OCI-LY3 (cell line): ENCODE data around the gene EDAR.

ENCODE experiments used
- CTCF ChIP-seq: fragments of 200-600, 300-600 bp; sonication (generic); IDR thresholded peaks from 2 replicates; pipeline ENCODE4 v1.5.1; 2014; ENCODE audit warnings: antibody characterized with exemption, low read length, low read depth
- EZH2phosphoT487 ChIP-seq: fragments of 200-600 bp; shearing (Covaris generic); IDR thresholded peaks from 2 replicates; pipeline ENCODE4 v1.6.1; 2018; ENCODE audit warnings: antibody characterized with exemption, mixed run types, low read depth

- TF ChIP-seq EZH2phosphoT487 (no peak), CTCF (no peak)
Measured at GRCh38 chr2:108942231-108942825, 46.7 kb downstream of the EDAR start.
